GM19395 (cell line): Measurements from ENCODE around the gene ZNF146.
"Not testable (repeated sequence)": the region's sequence is repeated elsewhere in the genome, so short reads cannot be mapped to it uniquely, and the experiment has no call there.

ENCODE experiments used
- ATAC-seq: cut with Tn5 transposase; IDR thresholded peaks from one replicate; pipeline ENCODE4 v1.9.1; 2021; ENCODE audit warnings: mild to moderate bottlenecking, moderate library complexity; ENCODE audit not compliant: unreplicated experiment

The ZNF146 gene

GRCh38 chr19:36233626-36234025 lies 18.7 kb downstream of the ZNF146 start:
- ATAC-seq = not testable (repeated sequence)

- ATAC-seq = no peak
Measured at GRCh38 chr19:36236304-36236945, 21.5 kb downstream of the ZNF146 start.

- ATAC-seq = no peak
Measured at GRCh38 chr19:36236946-36237310, 22.0 kb downstream of the ZNF146 start.

- ATAC-seq = no peak
Measured at GRCh38 chr19:36244066-36244465, 29.2 kb downstream of the ZNF146 start.

- ATAC-seq = no peak
Measured at GRCh38 chr19:36245210-36246005, 30.5 kb downstream of the ZNF146 start.

- ATAC-seq = no peak
Measured at GRCh38 chr19:36246006-36246481, 31.1 kb downstream of the ZNF146 start.

GRCh38 chr19:36252047-36252446 lies 37.1 kb downstream of the ZNF146 start:
- ATAC-seq = no peak

- ATAC-seq = no peak
Measured at GRCh38 chr19:36254848-36255247, 39.9 kb downstream of the ZNF146 start.

GRCh38 chr19:36255316-36255715 lies 40.4 kb downstream of the ZNF146 start:
- ATAC-seq = no peak

- ATAC-seq = no peak
Measured at GRCh38 chr19:36256064-36256463, 41.2 kb downstream of the ZNF146 start.

- ATAC-seq = no peak
Measured at GRCh38 chr19:36256853-36257519, 42.1 kb downstream of the ZNF146 start.

GRCh38 chr19:36257520-36257876 lies 42.6 kb downstream of the ZNF146 start:
- ATAC-seq = no peak

GRCh38 chr19:36258028-36258875 lies 43.3 kb downstream of the ZNF146 start:
- no peak for ATAC-seq

GRCh38 chr19:36259211-36259610 lies 44.3 kb downstream of the ZNF146 start:
- ATAC-seq = no peak

- ATAC-seq = no peak
Measured at GRCh38 chr19:36265064-36265463, 50.2 kb downstream of the ZNF146 start.

- no peak for ATAC-seq
Measured at GRCh38 chr19:36265856-36266374, 51.0 kb downstream of the ZNF146 start.

- ATAC-seq = no peak
Measured at GRCh38 chr19:36266375-36266961, 51.6 kb downstream of the ZNF146 start.

- ATAC-seq = no peak
Measured at GRCh38 chr19:36267061-36267845, 52.3 kb downstream of the ZNF146 start.

- not testable (repeated sequence) for ATAC-seq
Measured at GRCh38 chr19:36268081-36268480, 53.2 kb downstream of the ZNF146 start.

- ATAC-seq = not testable (repeated sequence)
Measured at GRCh38 chr19:36268591-36268990, 53.7 kb downstream of the ZNF146 start.
